ENCODE data around the gene SLC39A6.
"Not testable (repeated sequence)": the region's sequence is repeated elsewhere in the genome, so short reads cannot be mapped to it uniquely, and the experiment has no call there.

The SLC39A6 gene

DNA sequence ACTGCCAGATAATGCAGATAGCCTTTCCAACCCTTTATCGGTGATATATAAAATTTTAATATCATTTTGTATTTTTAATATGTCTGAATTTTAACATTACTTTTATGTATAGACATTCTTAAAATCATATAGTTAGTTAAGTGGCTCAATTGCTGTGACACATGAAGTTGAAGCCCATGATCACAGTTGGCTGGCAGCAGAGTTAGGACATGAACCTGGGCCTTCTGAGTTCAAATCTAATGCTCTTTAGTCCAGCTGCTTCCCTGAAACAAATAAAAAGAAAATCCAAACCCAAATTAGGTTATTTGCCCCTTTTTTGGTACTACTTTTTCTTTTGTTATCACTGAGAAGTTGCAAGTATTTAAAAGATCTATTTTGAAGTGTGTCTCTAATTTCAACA, 6.1 kb upstream of the SLC39A6 start:
- DNase-seq: no peak

- DNase-seq: no peak
These were observed 3.6 kb upstream of the SLC39A6 start for GRCh38 chr18:36132756-36133155.

DNA sequence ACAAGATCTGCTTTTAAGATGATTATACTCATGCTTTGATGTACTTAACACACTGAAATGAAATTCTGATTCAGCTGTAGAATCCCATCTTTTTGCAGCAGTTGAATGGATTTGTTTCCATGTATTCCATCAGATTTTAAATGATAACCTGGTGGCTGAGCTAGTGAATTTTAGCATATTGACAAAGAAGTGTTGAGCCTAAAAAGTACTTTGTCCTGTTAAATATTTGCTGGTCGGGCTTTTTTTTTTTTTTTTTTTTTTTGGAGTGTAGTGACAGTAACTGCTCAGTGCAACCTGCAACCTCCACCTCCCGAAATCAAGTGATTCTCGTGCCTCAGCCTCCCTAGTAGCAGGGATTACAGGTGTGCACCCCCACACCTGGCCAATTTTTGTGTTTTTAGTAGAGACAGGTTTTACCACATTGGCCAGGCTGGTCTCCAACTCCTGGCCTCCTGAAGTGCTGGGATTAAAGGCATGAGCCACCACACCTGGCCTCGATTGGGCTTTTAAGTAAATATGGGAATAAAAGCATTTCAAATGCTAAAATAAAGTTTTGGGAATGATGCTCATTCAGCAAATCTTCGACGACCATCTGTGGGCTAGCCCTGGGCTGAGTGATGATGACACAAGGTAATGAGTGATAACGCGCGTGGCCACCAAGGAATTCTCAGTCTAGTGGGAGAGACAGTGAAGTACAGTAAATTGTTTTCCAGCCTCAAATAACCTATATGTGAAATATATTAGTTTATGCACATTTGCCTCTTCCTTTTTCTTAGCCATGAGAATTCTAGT, 2.7 kb upstream of the SLC39A6 start:
- no peak for DNase-seq

DNA sequence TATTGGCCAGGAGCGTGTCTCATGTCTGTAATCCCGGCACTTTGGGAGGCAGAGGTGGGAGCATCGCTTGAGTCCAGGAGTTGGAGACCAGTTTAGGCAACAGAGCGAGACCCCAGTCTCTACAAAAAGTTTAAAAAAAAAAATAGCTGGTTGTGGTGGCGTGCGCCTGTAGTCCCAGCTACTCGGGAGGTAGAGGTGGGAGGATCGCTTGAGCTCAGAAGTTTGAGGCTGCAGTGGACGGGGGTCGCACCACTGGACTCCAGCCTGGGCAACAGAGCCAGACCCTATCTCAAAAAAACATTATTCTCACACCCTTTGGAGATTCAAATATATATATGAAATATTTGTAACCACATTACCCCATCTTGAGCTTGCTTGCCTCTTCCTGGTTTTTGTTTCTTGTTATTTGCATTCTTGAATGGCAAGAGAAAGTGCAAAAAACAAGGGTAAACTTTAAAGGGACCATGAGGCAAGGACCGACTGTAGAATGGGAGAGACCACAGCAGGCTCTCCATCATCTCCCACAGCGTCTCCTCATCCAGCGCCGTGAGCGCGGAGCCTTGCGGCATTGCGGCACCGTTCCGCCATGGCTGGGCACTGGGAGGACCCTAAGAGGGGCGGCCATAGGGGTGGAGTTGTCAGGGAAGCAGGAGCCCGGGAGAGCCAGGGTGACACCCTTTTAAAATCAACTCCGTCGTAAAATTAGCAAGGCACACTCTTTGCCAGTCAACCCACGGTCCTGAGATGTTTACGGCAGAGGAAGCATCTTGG, 1.9 kb upstream of the SLC39A6 start:
- DNase-seq: no peak

DNA sequence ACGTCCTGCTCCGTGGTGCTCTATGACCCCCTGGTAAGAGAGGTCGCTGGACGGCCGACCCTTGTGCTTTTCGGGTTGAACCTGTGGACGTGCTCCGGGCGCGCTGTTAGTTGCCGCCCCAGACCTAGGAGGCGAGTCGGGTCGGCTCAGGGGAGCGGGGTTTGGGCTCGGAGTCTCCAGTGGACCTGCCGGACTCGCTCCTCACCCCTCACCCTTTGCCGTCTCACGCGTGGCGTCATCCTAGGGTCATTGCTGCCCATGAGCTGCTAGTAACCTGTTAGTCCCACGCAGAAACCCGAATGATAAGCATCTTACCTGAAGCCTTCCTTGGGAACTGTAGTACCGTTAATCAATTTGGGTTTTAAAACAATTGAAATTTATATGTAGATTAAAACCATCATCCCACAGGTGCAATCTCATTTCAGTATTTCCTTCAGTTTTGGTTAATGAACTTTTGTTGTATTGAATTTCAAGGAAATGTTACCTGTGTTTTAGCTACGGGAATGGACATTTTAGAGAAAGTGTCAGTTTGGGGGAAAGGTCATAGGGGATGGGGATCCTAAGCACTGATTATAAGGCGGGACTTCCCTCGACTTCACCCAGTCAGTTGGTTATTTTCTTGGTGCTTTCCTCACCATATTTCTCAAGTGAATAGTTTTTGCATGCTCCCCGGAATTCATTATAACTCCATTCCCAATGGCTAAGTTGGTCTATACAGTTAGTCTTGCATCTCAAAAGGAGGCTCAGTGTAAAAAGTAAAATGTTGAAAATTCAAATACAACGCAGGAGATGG, 1.1 kb upstream of the SLC39A6 start:
- DNase-seq: peak in 3 of 4 experiments; percentile 9 to 31 (median 27)

GRCh38 chr18:36128907-36129299, 237 bp downstream of the SLC39A6 start:
- DNase-seq: no peak

- peak in 2 of 4 experiments; percentile 10 to 36 for DNase-seq
These were observed 640 bp downstream of the SLC39A6 start for GRCh38 chr18:36128530-36128870.

DNA sequence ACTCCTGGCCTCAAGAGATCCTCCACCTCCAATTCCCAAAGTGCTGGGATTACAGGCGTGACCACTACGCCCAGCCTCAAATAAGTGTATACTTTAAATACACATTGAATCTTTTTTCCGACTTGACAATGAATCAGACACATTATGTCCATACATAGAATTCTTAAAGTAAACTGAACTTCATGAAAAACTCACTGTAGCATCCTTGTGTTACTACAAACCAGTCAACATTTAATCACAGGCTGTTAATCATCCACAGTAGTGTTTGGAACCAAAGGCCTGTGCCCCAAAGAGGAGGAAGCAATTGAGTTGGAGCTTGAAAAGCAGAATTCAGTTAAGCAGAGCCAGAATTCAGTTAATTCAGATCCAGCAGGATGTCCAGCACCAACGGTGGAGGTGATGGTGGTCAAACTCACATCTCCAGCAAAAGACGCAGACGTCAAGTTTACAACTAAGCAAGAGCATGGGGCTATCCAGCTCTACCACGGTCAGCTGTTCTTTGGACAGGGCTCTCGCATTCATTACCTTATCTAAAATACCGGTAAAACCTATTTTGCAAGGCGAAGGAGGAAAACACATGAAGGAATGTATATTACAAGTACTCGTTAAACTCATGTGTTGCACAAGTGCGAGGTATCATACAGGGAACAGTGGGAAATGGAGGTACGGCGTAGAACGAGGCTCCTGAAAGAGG, 1.2 kb downstream of the SLC39A6 start:
- DNase-seq: no peak

- no peak for DNase-seq
These were observed 2.5 kb downstream of the SLC39A6 start for GRCh38 chr18:36126668-36127067.

DNA sequence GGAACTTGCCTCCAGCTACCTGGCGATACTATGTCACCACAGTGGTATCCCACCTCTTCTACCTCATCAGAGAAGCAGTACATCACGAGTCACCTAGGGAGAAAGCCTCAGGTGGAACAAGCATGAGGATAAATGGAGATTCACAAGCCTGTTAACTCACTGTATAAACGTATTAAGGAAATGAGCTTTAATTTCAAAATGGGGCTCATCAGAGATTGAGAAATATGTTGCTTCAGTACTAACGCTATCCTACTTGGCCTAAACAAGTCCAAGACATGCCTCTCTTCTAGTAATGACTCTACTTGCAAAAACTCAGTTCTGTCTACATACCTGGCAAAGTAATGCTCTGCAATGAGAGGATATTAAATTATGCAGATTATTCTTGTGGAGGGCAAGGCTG, 4.3 kb downstream of the SLC39A6 start:
- DNase-seq: no peak

- no peak for DNase-seq
These were observed 8.8 kb downstream of the SLC39A6 start for GRCh38 chr18:36120297-36120696.

DNA sequence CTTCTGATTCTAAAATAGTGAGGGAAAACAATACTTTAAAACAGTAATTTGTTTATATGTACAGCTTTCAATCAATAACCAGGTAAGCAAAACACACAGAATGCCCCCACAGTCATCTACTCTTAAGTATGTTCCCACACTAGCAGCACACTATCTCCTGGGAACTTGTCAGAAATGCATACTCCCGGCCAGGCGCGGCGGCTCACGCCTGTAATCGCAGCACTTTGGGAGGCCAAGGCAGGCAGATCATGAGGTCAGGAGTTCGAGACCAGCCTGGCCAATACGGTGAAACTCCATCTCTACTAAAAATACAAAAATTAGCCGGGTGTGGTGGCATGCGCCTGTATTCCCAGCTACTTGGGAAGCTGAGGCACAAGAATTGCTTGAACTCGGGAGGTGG, 12.4 kb downstream of the SLC39A6 start:
- DNase-seq: not testable (repeated sequence)

DNA sequence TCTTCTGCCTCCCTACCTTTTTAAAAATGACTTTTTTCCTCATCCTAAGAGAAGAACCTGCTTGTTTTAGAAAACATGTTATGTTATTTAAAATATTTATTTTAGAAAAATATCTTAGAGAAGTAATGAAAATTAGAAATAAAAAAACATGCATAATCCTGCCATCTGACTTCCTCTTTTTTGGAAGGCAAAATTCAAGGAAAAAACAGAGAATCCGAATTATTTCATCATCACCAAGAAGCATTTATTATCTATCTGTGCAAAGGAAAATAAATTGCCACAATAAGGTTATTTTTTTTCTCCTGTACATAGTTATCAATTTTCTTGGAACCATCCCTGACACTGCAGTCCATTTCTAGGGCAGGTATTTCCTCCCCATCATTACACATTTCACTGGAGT, 14.4 kb downstream of the SLC39A6 start:
- DNase-seq: no peak

DNA sequence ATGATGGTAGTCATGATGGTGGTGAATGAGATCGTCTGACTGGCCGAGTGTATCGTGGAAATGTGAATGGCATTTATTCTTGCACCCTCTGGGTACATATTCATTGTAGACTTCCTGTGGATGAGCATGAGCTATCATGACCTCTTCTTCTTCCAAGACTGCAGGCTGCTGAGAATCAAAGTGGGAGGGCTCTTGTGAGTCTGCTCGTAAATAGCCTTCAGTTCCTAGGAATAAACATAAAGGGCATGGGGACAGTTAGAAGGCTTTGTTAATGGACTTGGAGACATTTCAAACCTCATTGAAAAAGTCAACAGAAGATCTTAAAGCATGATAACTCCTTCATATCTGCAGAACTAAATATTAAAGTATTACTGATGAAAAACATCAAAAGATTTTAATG, 14.9 kb downstream of the SLC39A6 start:
- no peak for DNase-seq

- DNase-seq: no peak
These were observed 16.8 kb downstream of the SLC39A6 start for GRCh38 chr18:36112302-36112701.

GRCh38 chr18:36109737-36110136, 19.4 kb downstream of the SLC39A6 start:
- DNase-seq: no peak

DNA sequence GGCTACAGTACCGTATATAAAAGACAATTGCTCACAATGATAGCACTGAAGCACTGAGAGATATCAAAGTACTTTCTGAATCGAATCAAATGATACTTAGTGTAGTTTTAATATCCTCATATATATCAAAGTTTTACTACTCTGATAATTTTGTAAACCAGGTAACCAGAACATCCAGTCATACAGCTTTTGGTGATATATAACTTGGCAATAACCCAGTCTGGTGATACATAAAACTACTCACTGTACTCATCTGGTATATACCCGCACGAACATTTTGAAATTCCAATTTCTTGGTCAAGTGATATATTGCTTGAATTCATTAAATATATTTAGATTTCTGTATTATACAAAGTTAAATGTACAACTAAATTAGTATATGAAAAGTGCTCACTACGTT, 20.5 kb downstream of the SLC39A6 start:
- no peak for DNase-seq

DNA sequence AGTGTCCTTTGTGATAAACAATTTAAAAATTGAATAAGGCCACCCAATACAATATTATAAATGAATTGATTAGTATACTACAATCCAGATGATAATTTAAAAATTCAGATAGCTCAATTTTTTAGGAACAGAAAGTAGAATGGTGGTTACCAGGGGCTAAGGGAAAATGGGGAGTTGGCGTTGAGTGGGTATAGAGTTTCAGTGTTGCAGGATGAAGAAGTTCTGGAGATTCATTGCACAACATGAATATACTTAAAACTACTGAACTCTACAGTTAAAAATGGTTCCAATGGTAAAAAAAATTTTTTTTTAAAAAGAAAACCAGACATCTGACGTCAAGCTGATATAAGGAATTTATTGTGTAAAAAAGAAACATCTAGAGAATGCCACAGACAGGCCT, 20.9 kb downstream of the SLC39A6 start:
- peak in 3 of 4 experiments; percentile 35 to 50 (median 42) for DNase-seq

DNA sequence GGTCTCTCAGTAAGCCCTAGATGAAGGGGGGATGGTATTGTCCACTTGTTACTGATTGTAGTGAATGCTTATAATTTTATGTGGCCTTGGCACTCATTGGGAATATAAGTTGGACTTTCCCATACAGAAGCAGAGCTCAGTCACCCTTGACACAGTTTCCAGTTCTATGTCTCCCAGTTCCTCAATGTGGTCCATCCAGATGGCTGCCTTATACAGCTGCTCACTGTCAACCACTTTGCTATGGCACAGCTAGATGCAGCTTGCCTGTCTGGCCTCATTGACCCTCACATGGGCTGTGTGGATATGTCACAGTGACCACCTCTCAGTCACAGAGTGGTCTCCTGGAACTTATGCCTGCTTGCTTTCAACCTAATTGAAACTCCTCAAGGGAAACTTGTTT, 21.7 kb downstream of the SLC39A6 start:
- DNase-seq: peak in 3 of 4 experiments; percentile 11 to 14 (median 12)

DNA sequence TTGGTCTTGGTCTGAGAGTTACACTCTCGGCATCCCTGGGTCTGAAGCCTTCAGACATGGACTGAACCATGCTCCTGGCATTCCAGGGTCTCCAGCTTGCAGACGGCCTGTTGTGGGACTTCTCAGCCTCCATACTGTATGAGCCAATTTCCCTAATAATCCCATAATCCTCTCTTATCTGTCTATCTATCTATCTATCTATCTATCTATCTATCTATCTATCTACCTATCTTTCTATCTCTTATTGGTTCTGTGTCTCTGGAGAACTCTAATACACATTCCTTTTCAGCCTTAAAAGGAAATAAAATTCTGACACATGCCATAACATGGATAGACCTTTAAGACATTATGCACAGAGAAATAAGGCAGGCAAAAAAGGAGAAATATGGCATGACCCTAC, 24.4 kb downstream of the SLC39A6 start:
- DNase-seq: no peak

GRCh38 chr18:36101943-36102342, 27.2 kb downstream of the SLC39A6 start:
- DNase-seq: no peak

DNA sequence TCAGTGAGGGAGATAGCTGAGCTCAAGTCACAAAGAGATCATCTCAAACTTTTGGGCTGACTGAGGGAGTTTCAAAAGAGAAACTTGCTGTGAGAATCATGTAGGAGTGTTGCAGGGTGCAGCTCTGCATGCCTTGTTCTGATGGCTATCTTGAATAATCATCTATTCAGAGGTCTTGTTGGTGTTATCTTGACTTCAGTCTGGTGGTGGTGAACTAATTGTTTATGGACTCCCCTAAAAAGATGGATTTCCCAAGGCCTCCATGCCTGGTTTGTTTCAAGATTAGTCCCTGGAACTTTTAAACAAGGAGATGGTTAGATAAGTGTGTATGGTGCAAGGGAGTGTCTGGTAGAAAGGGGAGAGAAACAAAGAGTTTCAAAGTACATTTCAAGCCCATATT, 29.8 kb downstream of the SLC39A6 start:
- no peak for DNase-seq

- DNase-seq: no peak
These were observed 32.2 kb downstream of the SLC39A6 start for GRCh38 chr18:36096955-36097354.
